ENCODE results near the gene CCR7.

CCR7 gene

DNA sequence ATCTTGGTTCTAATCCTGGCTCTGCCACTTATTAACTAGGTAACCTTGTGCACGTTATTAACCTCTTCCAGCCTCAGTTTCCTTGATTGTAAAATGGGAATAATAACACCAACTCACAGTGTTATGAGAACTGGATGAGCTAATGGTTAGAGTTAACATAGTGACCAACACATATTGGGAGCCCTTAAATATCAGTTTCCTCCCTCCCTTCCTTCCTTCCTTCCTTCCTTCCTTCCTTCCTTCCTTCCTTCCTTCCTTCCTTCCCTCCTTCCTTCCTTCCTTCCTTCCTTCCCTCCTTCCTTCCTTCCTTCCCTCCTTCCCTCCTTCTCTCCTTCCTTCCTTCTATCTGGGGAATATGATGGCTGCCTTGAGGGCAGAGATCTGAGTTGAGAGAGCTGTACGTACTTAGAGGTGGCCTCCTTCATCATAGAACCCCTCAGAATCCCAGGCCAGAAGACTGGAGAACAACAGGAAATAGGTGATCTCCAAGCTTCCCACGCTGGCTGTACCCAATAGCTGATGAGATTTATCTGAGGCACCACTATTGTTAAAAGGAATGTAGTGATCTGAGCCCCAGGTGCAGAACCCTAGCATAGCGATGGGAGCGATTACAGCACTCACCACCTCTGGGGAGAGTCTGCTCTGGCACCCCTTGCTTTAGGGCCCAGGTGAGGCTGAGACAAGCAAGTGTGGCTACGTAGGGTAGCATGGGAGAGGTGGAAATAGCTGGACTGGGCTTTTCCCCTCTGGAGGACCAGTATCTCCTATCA, 26.2 kb downstream of the CCR7 start:
- Histone ChIP-seq H3K4me3 (ENCODE audit: extremely low read depth, insufficient read depth, low read length, poor library complexity, severe bottlenecking) (no peak overlapping the region), H3K9me3 (ENCODE audit: control insufficient read depth, low read length) (no peaks in the 10 kb centered on the region), H3K27ac (ENCODE audit: low read depth, low read length, severe bottlenecking) (no peak overlapping the region), H3K4me1 (ENCODE audit: control insufficient read depth, insufficient read depth, low read length, poor library complexity, severe bottlenecking) (peaks cover 25% of the 10 kb centered on the region), H3K36me3 (ENCODE audit: control insufficient read depth, insufficient read depth, low read length) (no peaks in the 10 kb centered on the region)
- 83 to 98% methylated on average over 3 to 5 of the region's 6 CpGs for WGBS, 2 experiments (ENCODE audit: insufficient coverage in 2 of 2)

DNA sequence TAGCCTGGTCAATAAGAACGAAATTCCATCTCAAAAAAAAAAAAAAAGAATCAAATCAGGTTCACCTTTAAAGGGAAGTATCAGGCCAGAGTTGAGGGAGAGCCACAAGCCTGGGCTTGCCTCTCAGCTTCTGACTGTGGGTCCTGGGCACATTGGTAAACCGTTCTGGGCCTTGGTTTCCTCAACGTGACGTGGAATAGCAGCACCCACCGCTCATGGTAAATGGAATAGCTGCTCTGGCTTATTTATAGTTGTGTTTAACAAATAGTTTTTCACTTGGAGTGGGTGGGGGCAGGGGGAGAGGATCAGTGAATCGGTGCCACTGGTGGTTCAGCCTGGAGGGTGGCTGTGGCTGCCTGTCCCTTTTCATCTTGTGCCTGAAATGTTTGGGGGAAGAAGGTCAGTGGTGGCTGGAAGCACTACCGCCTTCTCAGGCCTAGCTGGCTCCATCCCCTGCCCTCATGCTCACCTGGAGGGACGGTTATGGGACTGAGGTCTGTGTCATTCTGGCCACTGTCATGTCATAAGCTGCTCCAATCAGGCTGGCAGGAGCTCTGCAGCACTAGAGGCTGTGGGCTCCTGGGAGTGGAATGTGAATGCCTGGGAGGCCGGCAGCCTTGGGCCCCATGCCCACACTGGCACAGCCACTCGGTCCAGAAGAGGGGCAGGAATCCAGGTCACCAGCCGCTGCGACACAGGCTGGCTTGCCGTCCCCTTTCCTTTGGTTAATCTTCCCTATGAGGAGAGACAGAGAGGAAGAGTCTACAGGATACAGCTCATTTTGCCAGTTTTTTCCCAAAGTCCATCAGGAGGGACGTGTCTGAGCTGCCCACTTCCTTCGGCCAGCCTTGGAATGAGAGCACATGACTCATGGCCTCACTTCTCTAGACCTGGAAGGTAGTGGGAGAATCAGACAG, 27.0 kb downstream of the CCR7 start:
- H3K36me3 ChIP-seq (ENCODE audit: control insufficient read depth, insufficient read depth, low read length): no peaks in the 10 kb centered on the region
- H3K9me3 ChIP-seq (ENCODE audit: control insufficient read depth, low read length): no peaks in the 10 kb centered on the region
- H3K4me3 ChIP-seq (ENCODE audit: extremely low read depth, insufficient read depth, low read length, poor library complexity, severe bottlenecking): no peak overlapping the region
- H3K27ac ChIP-seq (ENCODE audit: low read depth, low read length, severe bottlenecking): no peak overlapping the region
- WGBS, 2 experiments (ENCODE audit: insufficient coverage in 2 of 2): 96 to 97% methylated on average over 12 to 14 of the region's 15 CpGs
- H3K4me1 ChIP-seq (ENCODE audit: control insufficient read depth, insufficient read depth, low read length, poor library complexity, severe bottlenecking): peaks cover 25% of the 10 kb centered on the region

DNA sequence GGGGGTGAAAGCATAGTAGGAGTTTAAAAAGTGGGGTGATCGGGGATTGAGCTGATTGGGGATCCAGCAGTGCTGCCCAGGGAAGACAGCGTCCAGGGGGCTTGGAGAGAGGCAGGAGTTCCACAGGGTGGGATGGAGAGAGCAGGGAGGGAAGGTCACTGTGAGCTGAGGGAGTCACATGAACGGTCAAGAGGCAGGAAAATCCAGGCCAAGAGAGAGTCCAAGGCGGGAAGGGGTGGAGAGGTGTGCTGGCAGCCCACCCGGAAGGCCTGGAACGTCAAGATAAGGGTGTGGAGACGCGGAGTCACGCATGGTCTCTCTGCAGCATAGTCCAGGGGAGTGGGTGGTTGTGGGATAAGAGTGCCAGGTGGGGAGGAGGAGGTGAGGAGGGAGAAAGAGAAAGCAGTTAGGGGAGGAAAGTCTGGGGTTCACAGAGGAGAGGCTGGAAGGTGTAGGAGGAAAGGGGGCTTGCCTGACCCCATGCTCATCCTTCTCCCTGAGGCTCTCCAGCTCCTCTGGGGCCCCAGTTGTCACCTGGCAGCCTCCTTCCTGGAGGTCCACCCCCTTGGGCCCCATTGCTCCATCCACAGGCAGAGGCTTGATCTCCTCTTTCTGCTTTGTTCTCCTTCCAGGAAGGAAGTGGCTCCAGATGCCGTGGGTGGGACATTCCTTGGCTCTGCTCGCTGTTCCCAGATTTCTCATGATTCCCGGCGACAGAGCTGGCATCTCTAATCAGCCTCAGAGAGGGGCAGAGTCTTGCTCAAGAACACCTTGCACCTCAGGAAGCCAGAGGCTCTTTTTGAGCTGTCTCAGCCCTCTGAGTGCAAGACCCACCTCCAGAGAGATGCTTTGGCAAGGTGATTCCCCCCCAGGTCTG, 28.7 kb downstream of the CCR7 start:
- Histone ChIP-seq H3K4me1 (ENCODE audit: control insufficient read depth, insufficient read depth, low read length, poor library complexity, severe bottlenecking) (peaks cover 13% of the 10 kb centered on the region), H3K9me3 (ENCODE audit: control insufficient read depth, low read length) (no peaks in the 10 kb centered on the region), H3K4me3 (ENCODE audit: extremely low read depth, insufficient read depth, low read length, poor library complexity, severe bottlenecking) (no peak overlapping the region), H3K36me3 (ENCODE audit: control insufficient read depth, insufficient read depth, low read length) (no peaks in the 10 kb centered on the region), H3K27ac (ENCODE audit: low read depth, low read length, severe bottlenecking) (peak overlapping the region; percentile 48)
- 77% methylated on average over 11 to 13 of the region's 13 CpGs for WGBS, 2 experiments (ENCODE audit: insufficient coverage in 2 of 2)

DNA sequence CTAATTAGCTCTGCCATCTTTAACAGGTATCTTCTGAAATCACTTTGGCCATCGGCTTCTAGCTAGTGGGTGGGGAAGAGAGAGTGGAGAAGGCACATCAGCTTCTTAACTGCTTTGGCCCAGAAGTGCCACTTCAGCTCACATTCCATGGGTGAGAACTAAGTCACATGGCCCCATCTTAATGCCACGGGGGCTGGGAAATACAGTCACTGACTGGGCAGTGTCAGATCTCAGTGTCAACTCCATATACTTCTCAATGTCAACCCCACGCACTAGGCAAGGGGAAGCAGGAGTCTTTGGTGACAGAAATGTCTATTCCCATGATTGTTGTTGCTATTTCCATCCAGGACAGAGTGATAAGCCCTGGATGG, 29.4 kb downstream of the CCR7 start:
- Histone ChIP-seq H3K9me3 (ENCODE audit: control insufficient read depth, low read length) (no peaks in the 10 kb centered on the region), H3K4me3 (ENCODE audit: extremely low read depth, insufficient read depth, low read length, poor library complexity, severe bottlenecking) (no peak overlapping the region), H3K4me1 (ENCODE audit: control insufficient read depth, insufficient read depth, low read length, poor library complexity, severe bottlenecking) (peaks cover 13% of the 10 kb centered on the region), H3K27ac (ENCODE audit: low read depth, low read length, severe bottlenecking) (no peak overlapping the region), H3K36me3 (ENCODE audit: control insufficient read depth, insufficient read depth, low read length) (no peaks in the 10 kb centered on the region)
- 78 to 92% methylated on average over 1 to 2 of the region's 3 CpGs for WGBS, 2 experiments (ENCODE audit: insufficient coverage in 2 of 2)

DNA sequence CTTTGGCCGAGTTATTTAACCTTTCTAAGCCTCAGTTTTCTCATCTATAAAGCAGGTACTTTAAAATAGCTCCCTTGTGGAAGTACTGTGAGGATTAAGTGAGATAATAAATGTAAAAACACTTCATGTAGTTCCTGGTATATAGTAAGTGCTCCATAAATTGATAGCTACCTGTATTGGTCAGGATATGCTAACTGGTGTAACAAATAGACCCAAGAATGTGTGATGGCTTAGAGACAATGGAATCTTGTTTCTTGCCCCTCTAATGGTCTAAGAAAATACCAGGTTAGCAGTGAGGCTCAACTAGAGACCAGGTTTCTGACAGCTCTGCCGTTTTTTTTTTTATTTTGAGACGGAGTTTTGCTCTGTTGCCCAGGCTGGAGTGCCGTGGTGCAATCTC, 29.8 kb downstream of the CCR7 start:
- H3K9me3 ChIP-seq (ENCODE audit: control insufficient read depth, low read length): no peaks in the 10 kb centered on the region
- H3K27ac ChIP-seq (ENCODE audit: low read depth, low read length, severe bottlenecking): no peak overlapping the region
- H3K4me1 ChIP-seq (ENCODE audit: control insufficient read depth, insufficient read depth, low read length, poor library complexity, severe bottlenecking): peaks cover 13% of the 10 kb centered on the region
- no peak overlapping the region for H3K4me3 ChIP-seq (ENCODE audit: extremely low read depth, insufficient read depth, low read length, poor library complexity, severe bottlenecking)
- no peaks in the 10 kb centered on the region for H3K36me3 ChIP-seq (ENCODE audit: control insufficient read depth, insufficient read depth, low read length)
- WGBS, 2 experiments (ENCODE audit: insufficient coverage in 2 of 2): 96% methylated on average over 3 of the region's 4 CpGs

DNA sequence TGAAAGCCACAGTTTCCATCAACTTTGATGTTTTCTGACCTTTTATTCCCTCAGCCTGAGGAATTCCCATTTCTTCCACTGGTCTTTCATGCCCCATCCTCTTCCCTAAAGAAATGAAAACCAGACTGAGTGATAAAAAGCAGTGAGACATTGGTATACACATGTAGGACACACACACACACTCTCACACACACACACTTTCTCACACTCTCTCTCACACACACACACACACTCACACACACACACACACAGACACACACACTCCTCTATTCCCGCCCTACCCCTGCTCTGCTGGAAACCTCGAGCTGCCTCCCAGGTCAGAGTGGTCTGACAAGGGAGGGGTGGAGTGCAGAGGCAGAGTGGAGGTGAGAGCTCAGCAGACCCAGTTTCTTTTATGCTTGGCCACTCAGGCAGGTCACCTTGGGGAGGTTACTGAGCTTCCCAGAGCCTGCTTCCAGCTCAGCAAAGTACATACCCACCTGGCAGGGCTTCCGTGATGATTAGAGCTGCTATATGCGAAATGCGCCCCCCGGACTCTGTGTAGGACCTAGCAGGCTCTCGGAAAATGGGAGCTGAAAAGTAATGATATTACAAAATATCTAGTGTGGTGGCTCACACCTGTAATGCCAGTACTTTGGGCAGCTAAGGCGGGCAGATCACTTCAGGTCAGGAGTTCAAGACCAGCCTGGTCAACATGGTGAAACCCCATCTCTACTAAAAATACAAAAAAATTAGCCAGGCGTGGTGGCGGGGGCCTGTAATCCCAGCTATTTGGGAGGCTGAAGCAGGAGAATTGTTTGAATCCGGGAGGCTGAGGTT, 30.7 kb downstream of the CCR7 start:
- H3K4me1 ChIP-seq (ENCODE audit: control insufficient read depth, insufficient read depth, low read length, poor library complexity, severe bottlenecking): peaks cover 13% of the 10 kb centered on the region
- WGBS, 2 experiments (ENCODE audit: insufficient coverage in 2 of 2): 88 to 99% methylated on average over 8 to 9 of the region's 11 CpGs
- no peaks in the 10 kb centered on the region for H3K9me3 ChIP-seq (ENCODE audit: control insufficient read depth, low read length)
- H3K4me3 ChIP-seq (ENCODE audit: extremely low read depth, insufficient read depth, low read length, poor library complexity, severe bottlenecking): no peak overlapping the region
- H3K36me3 ChIP-seq (ENCODE audit: control insufficient read depth, insufficient read depth, low read length): no peaks in the 10 kb centered on the region
- H3K27ac ChIP-seq (ENCODE audit: low read depth, low read length, severe bottlenecking): no peak overlapping the region

DNA sequence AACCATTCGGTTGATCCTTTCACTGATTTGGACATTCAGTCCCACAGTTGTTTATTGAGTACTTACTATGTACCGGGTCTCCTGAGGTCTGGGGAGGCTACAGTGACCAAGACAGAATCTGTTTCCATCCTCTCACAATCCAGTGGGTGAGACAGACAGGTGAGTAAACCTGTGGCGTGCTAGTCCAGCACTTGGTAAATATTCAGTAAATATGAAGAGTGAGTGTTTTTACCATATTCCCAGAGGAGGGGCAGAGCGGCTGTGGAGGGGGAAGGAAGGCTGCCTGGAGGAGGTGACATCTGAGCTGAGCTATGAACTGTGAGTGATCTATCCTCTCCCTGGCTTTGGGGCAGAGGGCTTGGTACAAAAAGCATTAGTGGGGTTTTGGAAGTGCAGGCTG, 31.4 kb downstream of the CCR7 start:
- WGBS, 2 experiments (ENCODE audit: insufficient coverage in 2 of 2): 81 to 91% methylated on average over 2 to 3 of the region's 4 CpGs
- H3K9me3 ChIP-seq (ENCODE audit: control insufficient read depth, low read length): no peaks in the 10 kb centered on the region
- H3K27ac ChIP-seq (ENCODE audit: low read depth, low read length, severe bottlenecking): no peak overlapping the region
- no peaks in the 10 kb centered on the region for H3K36me3 ChIP-seq (ENCODE audit: control insufficient read depth, insufficient read depth, low read length)
- H3K4me1 ChIP-seq (ENCODE audit: control insufficient read depth, insufficient read depth, low read length, poor library complexity, severe bottlenecking): peaks cover 13% of the 10 kb centered on the region
- no peak overlapping the region for H3K4me3 ChIP-seq (ENCODE audit: extremely low read depth, insufficient read depth, low read length, poor library complexity, severe bottlenecking)

DNA sequence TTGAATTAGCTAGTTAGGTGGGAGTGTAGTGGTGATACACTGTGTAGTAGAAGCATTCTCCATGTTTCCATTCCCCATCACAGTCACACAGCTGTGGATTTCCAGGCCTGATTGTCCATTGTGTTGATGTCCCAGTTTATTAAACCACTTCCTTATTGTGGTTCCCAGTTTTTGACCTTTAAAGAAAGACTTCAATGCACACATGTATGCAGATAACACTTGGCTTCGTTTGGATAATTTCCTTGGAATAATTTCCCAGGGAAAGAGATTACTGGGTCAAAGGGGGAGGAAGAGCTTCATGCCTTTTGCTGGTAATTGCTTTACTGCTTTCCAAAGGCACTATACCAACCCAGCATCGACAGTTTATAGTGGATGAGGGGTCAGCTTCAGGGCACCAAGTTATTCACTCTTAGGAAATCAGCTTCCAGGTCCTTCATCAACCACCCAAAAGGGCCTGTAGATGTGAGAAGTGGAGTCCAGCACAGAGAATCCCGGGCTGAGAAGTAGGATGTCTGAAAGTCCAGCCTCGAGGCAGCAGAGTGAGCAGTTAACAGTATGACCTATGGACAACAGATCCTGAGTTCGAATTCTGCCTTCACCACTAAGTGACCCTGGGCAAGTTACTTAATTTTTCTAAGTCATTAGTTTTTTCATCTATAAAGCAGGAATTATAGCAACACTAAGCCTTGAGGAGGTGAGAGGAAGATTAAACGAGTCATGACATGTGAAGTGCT, 32.6 kb downstream of the CCR7 start:
- H3K9me3 ChIP-seq (ENCODE audit: control insufficient read depth, low read length): no peaks in the 10 kb centered on the region
- H3K36me3 ChIP-seq (ENCODE audit: control insufficient read depth, insufficient read depth, low read length): no peaks in the 10 kb centered on the region
- H3K4me1 ChIP-seq (ENCODE audit: control insufficient read depth, insufficient read depth, low read length, poor library complexity, severe bottlenecking): peaks cover 8% of the 10 kb centered on the region
- WGBS, 2 experiments (ENCODE audit: insufficient coverage in 2 of 2): 73 to 92% methylated on average over 2 to 3 of the region's 6 CpGs
- no peak overlapping the region for H3K27ac ChIP-seq (ENCODE audit: low read depth, low read length, severe bottlenecking)
- no peak overlapping the region for H3K4me3 ChIP-seq (ENCODE audit: extremely low read depth, insufficient read depth, low read length, poor library complexity, severe bottlenecking)

DNA sequence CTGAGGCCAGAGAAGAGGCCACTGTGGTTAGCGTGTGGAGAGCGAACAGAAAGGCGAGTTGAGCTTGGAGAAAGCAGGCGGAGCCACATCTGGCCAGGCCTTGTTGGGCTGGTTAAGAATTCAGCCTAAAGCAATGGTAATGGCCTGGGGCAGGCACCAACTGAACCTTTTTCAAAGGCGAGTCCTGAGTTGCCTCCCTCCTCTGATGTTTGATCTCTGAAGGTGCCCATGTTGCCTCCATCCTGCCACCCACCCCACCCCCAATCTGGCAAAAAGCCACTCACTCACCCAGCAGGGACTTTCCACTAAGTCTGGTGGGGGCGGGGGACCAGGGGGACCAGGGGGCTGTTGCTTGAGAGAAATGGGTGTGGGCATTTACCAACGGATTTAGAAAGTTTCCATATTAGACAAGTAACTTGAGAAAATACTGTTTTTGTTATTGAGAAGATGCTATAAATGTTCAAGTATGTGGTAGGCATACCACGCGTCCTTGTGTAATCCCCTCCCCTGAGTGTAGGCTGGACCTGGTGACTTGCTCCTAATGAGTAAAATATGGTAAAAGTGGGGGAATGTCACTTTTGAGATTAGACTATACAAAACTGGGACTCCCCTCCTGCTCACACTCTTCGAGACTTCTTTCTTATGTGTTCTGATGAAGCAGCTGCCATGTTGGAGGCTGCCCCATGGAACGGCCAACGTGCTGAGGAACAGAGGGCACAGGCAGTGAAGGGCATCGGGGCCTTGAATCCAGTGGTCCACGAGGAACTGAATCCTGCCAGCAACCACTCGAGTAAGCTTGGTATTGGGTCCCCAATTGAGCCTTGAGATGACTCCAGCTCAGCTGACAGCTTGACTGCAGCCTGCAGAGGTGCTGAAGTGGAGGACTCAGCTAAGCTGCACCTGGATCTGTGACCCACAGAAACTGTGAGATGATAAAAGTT, 34.0 kb downstream of the CCR7 start:
- no peak overlapping the region for H3K27ac ChIP-seq (ENCODE audit: low read depth, low read length, severe bottlenecking)
- no peaks in the 10 kb centered on the region for H3K36me3 ChIP-seq (ENCODE audit: control insufficient read depth, insufficient read depth, low read length)
- H3K4me1 ChIP-seq (ENCODE audit: control insufficient read depth, insufficient read depth, low read length, poor library complexity, severe bottlenecking): peaks cover 4% of the 10 kb centered on the region
- WGBS, 2 experiments (ENCODE audit: insufficient coverage in 2 of 2): 86 to 96% methylated on average over 13 of the region's 15 CpGs
- H3K9me3 ChIP-seq (ENCODE audit: control insufficient read depth, low read length): no peaks in the 10 kb centered on the region
- no peak overlapping the region for H3K4me3 ChIP-seq (ENCODE audit: extremely low read depth, insufficient read depth, low read length, poor library complexity, severe bottlenecking)
